Measurements from ENCODE around the gene SV2B.

DNA sequence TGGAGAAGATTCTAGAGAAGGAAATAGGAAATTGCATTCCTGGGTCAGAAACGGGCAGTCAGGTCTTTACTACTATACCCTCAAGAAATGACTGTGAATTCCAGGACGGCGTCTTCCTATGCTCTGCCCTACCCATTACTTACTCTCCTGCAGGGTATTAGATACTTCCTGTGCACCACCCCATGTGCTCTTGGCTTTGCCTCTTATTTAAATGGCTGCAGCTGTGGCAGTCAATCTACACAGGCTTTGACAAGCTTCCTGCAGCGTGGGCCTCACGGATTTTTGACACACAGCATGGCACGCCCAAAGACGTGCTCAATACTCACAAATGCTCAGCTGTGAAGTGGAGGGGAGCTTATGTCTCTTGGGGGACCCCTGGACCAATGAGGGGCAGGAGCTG lies 206.1 kb downstream of the SV2B start:
- no peak for TF ChIP-seq EZH2 (IDR thresholded peaks at IDR 0.05; ENCODE audit: insufficient read depth, low read length)
- TF ChIP-seq, protein P1, sequence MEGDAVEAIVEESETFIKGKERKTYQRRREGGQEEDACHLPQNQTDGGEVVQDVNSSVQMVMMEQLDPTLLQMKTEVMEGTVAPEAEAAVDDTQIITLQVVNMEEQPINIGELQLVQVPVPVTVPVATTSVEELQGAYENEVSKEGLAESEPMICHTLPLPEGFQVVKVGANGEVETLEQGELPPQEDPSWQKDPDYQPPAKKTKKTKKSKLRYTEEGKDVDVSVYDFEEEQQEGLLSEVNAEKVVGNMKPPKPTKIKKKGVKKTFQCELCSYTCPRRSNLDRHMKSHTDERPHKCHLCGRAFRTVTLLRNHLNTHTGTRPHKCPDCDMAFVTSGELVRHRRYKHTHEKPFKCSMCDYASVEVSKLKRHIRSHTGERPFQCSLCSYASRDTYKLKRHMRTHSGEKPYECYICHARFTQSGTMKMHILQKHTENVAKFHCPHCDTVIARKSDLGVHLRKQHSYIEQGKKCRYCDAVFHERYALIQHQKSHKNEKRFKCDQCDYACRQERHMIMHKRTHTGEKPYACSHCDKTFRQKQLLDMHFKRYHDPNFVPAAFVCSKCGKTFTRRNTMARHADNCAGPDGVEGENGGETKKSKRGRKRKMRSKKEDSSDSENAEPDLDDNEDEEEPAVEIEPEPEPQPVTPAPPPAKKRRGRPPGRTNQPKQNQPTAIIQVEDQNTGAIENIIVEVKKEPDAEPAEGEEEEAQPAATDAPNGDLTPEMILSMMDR (IDR thresholded peaks at IDR 0.05; ENCODE audit: insufficient read depth, low read depth, low read length), result no peak

All from astrocyte (in vitro differentiated cells and primary cell).